Liver (tissue), 9 donors: ENCODE measurements around the gene RNF175. TPM values are rescaled to one million over a fixed set of nuclear protein-coding genes. Genes with fewer than 3 reads are reported as not detected.

Experiments
- DNase-seq: peaks from one replicate; pipeline ENCODE4 v3.0.0-alpha.2; 2017; ENCODE audit warnings: low spot score
- H3K27ac ChIP-seq, 2 donors: one replicate each; pipeline ENCODE4 v1.7.0; 2013; ENCODE audit warnings: inconsistent platforms in 2 of 2, low read length in 2 of 2, control low read depth in 1 of 2, low read depth in 1 of 2, mild to moderate bottlenecking in 1 of 2
- H3K27me3 ChIP-seq, 4 donors: one replicate each; pipeline versions ENCODE4 v1.6.1 to v1.7.0; 2013; ENCODE audit warnings: low read length in 3 of 4, inconsistent platforms in 1 of 4, mild to moderate bottlenecking in 1 of 4, moderate library complexity in 1 of 4; ENCODE audit not compliant: control insufficient read depth in 4 of 4, insufficient read depth in 4 of 4
- H3K36me3 ChIP-seq, 4 donors: one replicate each; pipeline versions ENCODE4 v1.6.1 to v1.7.0; 2013; ENCODE audit warnings: low read length in 3 of 4, mild to moderate bottlenecking in 3 of 4, low read depth in 1 of 4, moderate library complexity in 1 of 4; ENCODE audit not compliant: control insufficient read depth in 4 of 4, insufficient read depth in 3 of 4
- H3K4me1 ChIP-seq, 4 donors: one replicate each; pipeline versions ENCODE4 v1.6.1 to v1.7.0; 2013; ENCODE audit warnings: low read length in 3 of 4, mild to moderate bottlenecking in 3 of 4, moderate library complexity in 1 of 4; ENCODE audit not compliant: control insufficient read depth in 4 of 4, insufficient read depth in 4 of 4
- H3K4me3 ChIP-seq, 3 donors: one replicate each; pipeline versions ENCODE4 v1.6.1 to v1.7.0; 2013; ENCODE audit warnings: low read length in 3 of 3, control low read depth in 1 of 3, low read depth in 1 of 3, mild to moderate bottlenecking in 1 of 3
- H3K9ac ChIP-seq, 2 donors: one replicate each; pipeline ENCODE4 v1.7.0; 2013; ENCODE audit warnings: low read length in 2 of 2, mild to moderate bottlenecking in 2 of 2, moderate library complexity in 2 of 2, control low read depth in 1 of 2, low read depth in 1 of 2
- H3K9me3 ChIP-seq, 4 donors: one replicate each; pipeline versions ENCODE4 v1.6.1 to v1.7.0; 2013; ENCODE audit warnings: low read length in 3 of 4; ENCODE audit not compliant: control insufficient read depth in 4 of 4
- EGR1 ChIP-seq, 2 donors: IDR thresholded peaks; 2 replicates each; pipeline ENCODE4 v1.6.1; 2016 to 2018; ENCODE audit warnings: antibody characterized with exemption in 2 of 2, low read depth in 2 of 2
- FOXA1 ChIP-seq: IDR thresholded peaks from 2 replicates; pipeline ENCODE4 v1.6.1; 2016; ENCODE audit warnings: antibody characterized with exemption
- FOXA2 ChIP-seq: IDR thresholded peaks from 2 replicates; pipeline ENCODE4 v1.6.1; 2016; ENCODE audit warnings: antibody characterized with exemption
- GABPA ChIP-seq, 2 donors: IDR thresholded peaks in 1 of 2; conservative IDR thresholded peaks in 1 of 2; 2 replicates each; pipeline ENCODE4 v1.6.1; 2016; ENCODE audit warnings: antibody characterized with exemption in 2 of 2, mild to moderate bottlenecking in 1 of 2, moderate library complexity in 1 of 2
- HNF4A ChIP-seq, 2 donors: conservative IDR thresholded peaks; 2 replicates each; pipeline ENCODE4 v1.6.1; 2016; ENCODE audit warnings: antibody characterized with exemption in 2 of 2, mild to moderate bottlenecking in 2 of 2
- HNF4G ChIP-seq: IDR thresholded peaks from 2 replicates; pipeline ENCODE4 v1.6.1; 2016; ENCODE audit warnings: antibody characterized with exemption
- JUND ChIP-seq, 2 donors: IDR thresholded peaks; 2 replicates each; pipeline ENCODE4 v1.6.1; 2016; ENCODE audit warnings: antibody characterized with exemption in 2 of 2
- NR2F2 ChIP-seq: IDR thresholded peaks from 2 replicates; pipeline ENCODE4 v1.6.1; 2016; ENCODE audit warnings: antibody characterized with exemption
- RAD21 ChIP-seq, 2 donors: IDR thresholded peaks; 2 replicates each; pipeline ENCODE4 v1.6.1; 2016; ENCODE audit warnings: antibody characterized with exemption in 2 of 2, mild to moderate bottlenecking in 2 of 2
- RXRA ChIP-seq, 2 donors: IDR thresholded peaks; 2 replicates each; pipeline ENCODE4 v1.6.1; 2017 to 2018; ENCODE audit warnings: antibody characterized with exemption in 2 of 2, mild to moderate bottlenecking in 1 of 2
- SP1 ChIP-seq: IDR thresholded peaks from 2 replicates; pipeline ENCODE4 v1.6.1; 2018; ENCODE audit warnings: antibody characterized with exemption, mild to moderate bottlenecking
- TAF1 ChIP-seq: conservative IDR thresholded peaks from 2 replicates; pipeline ENCODE4 v1.6.1; 2016; ENCODE audit warnings: antibody characterized with exemption, mild to moderate bottlenecking
- YY1 ChIP-seq: IDR thresholded peaks from 2 replicates; pipeline ENCODE4 v1.6.1; 2016; ENCODE audit warnings: antibody characterized with exemption, mild to moderate bottlenecking
- WGBS: extraction: QIAGEN DNeasy Blood & Tissue Kit; methylation state at CpG from one replicate; pipeline ENCODE4 v1.1.7; 2013; 5-methylcytosine and 5-hydroxymethylcytosine counted together
- polyA plus RNA-seq, 2 donors: library from polyadenylated mRNA; stranded (reverse) in 1 of 2; unstranded in 1 of 2; fragments of 200-250 nt in 1 of 2; fragments of >200 nt in 1 of 2; fragmentation: Nextera tagmentation in 1 of 2; extraction: Ambion mirVana in 1 of 2; gene quantifications; one replicate each; pipeline versions ENCODE4 v1.2.1 to v1.2.3, GENCODE V29; 2013 to 2015
- total RNA-seq, 2 donors: library from RNA; depleted of rRNA; stranded (reverse); fragments of >200 nt; gene quantifications; one replicate each; pipeline ENCODE4 v1.2.3, GENCODE V29; 2014
- TF ChIP-seq, protein P1 (sequence below): IDR thresholded peaks from 2 replicates; pipeline ENCODE4 v1.6.1; 2016; ENCODE audit warnings: antibody characterized with exemption
- TF ChIP-seq, protein P2 (sequence below): IDR thresholded peaks from 2 replicates; pipeline ENCODE4 v1.6.1; 2016; ENCODE audit warnings: antibody characterized with exemption, mild to moderate bottlenecking
- TF ChIP-seq, protein P3 (sequence below): IDR thresholded peaks from 2 replicates; pipeline ENCODE4 v1.6.1; 2016; ENCODE audit warnings: antibody characterized with exemption
- TF ChIP-seq, protein P4 (sequence below): IDR thresholded peaks from 2 replicates; pipeline ENCODE4 v1.6.1; 2016; ENCODE audit warnings: antibody characterized with exemption
- TF ChIP-seq, protein P5 (sequence below): fragments of 150-350 bp; IDR thresholded peaks from 2 replicates; pipeline ENCODE4 v1.5.1; 2017; ENCODE audit warnings: improper control_type of control experiment, low read depth, low read length; ENCODE audit not compliant: missing input control
- donor health status: healthy.
- donor health status: healthy.
- donor health status: healthy.
- donor health status: healthy.
- donor health status: healthy.

The RNF175 gene
- total and polyA plus RNA-seq, 4 donors, result 0.08 to 0.65 (median 0.24) TPM; not detected in 1

DNA sequence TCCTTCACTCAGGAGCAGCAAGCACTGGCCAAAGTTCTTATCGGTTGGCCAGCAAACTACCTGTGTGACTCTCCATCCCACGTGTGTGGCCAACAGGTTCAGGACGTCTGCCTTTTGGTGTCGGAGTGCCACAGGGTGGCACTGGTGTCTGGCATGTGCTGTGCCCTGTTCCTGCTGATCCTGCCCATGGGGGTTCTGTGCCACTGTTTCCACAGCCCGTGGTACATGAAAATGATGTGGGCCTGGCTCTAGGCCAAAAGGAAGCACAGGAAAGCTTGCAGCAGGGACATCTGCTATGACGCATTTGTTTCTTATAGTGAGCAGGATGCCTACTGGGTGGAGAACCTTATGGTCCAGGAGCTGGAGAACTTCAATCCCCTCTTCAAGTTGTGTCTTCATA lies 80.3 kb downstream of the RNF175 start:
- Histone ChIP-seq H3K27ac (no peak overlapping the region), H3K27me3 (no peaks in the 10 kb centered on the region), H3K9me3 (peaks cover 0 to 8% (median 0%) of the 10 kb centered on the region in 4 donors), H3K4me1 (peaks cover 2 to 8% (median 5%) of the 10 kb centered on the region in 4 donors), H3K9ac (no peak overlapping the region), H3K4me3 (no peak overlapping the region), H3K36me3 (no peaks in the 10 kb centered on the region)
- TF ChIP-seq JUND (IDR thresholded peaks at IDR 0.05) (no peak), TAF1 (no peak), SP1 (no peak), RAD21 (IDR thresholded peaks at IDR 0.05) (no peak), FOXA1 (no peak), NR2F2 (no peak), GABPA (IDR thresholded peaks at IDR 0.05 in 1 of 2, conservative IDR thresholded peaks at IDR 0.05 in 1 of 2) (no peak), HNF4A (conservative IDR thresholded peaks at IDR 0.05) (no peak)
- TF ChIP-seq, protein P1, sequence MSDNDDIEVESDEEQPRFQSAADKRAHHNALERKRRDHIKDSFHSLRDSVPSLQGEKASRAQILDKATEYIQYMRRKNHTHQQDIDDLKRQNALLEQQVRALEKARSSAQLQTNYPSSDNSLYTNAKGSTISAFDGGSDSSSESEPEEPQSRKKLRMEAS, result no peak
- TF ChIP-seq, protein P2, sequence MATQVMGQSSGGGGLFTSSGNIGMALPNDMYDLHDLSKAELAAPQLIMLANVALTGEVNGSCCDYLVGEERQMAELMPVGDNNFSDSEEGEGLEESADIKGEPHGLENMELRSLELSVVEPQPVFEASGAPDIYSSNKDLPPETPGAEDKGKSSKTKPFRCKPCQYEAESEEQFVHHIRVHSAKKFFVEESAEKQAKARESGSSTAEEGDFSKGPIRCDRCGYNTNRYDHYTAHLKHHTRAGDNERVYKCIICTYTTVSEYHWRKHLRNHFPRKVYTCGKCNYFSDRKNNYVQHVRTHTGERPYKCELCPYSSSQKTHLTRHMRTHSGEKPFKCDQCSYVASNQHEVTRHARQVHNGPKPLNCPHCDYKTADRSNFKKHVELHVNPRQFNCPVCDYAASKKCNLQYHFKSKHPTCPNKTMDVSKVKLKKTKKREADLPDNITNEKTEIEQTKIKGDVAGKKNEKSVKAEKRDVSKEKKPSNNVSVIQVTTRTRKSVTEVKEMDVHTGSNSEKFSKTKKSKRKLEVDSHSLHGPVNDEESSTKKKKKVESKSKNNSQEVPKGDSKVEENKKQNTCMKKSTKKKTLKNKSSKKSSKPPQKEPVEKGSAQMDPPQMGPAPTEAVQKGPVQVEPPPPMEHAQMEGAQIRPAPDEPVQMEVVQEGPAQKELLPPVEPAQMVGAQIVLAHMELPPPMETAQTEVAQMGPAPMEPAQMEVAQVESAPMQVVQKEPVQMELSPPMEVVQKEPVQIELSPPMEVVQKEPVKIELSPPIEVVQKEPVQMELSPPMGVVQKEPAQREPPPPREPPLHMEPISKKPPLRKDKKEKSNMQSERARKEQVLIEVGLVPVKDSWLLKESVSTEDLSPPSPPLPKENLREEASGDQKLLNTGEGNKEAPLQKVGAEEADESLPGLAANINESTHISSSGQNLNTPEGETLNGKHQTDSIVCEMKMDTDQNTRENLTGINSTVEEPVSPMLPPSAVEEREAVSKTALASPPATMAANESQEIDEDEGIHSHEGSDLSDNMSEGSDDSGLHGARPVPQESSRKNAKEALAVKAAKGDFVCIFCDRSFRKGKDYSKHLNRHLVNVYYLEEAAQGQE, result no peak
- TF ChIP-seq, protein P3, sequence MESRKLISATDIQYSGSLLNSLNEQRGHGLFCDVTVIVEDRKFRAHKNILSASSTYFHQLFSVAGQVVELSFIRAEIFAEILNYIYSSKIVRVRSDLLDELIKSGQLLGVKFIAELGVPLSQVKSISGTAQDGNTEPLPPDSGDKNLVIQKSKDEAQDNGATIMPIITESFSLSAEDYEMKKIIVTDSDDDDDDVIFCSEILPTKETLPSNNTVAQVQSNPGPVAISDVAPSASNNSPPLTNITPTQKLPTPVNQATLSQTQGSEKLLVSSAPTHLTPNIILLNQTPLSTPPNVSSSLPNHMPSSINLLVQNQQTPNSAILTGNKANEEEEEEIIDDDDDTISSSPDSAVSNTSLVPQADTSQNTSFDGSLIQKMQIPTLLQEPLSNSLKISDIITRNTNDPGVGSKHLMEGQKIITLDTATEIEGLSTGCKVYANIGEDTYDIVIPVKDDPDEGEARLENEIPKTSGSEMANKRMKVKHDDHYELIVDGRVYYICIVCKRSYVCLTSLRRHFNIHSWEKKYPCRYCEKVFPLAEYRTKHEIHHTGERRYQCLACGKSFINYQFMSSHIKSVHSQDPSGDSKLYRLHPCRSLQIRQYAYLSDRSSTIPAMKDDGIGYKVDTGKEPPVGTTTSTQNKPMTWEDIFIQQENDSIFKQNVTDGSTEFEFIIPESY, result no peak
- TF ChIP-seq, protein P4, sequence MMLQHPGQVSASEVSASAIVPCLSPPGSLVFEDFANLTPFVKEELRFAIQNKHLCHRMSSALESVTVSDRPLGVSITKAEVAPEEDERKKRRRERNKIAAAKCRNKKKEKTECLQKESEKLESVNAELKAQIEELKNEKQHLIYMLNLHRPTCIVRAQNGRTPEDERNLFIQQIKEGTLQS, result no peak
- DNase-seq, result no peak
- WGBS, result 73% methylated on average over 6 of the region's 6 CpGs

DNA sequence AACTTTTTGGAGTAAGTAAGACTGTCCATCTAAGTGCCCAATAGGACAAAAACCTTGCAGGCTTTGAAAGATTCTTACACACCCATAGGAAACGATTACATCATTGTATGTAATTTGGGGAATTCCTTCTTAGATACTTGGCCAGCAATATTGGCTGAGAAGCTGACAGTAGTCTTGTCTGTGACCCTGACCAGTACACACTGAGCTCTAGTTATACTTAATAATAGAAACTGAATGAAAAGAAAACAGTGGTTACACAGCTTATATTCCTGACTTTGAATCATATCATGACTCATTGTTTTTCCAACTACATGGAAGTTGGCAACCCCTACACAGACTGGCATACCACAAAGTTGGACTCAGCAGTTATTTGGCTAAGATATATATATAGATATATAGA lies 82.8 kb downstream of the RNF175 start:
- Histone ChIP-seq H3K27ac (no peak overlapping the region), H3K27me3 (no peaks in the 10 kb centered on the region), H3K36me3 (no peaks in the 10 kb centered on the region), H3K4me3 (no peak overlapping the region), H3K9me3 (peaks cover 0 to 8% (median 0%) of the 10 kb centered on the region in 4 donors), H3K9ac (no peak overlapping the region), H3K4me1 (no peaks in the 10 kb centered on the region)
- no peak for DNase-seq
- WGBS, result 58% methylated on average over 1 of the region's 1 CpG
- no peak for TF ChIP-seq RXRA (IDR thresholded peaks at IDR 0.05)
- no peak for TF ChIP-seq TAF1
- no peak for TF ChIP-seq SP1
- no peak for TF ChIP-seq EGR1 (IDR thresholded peaks at IDR 0.05; ENCODE audit: low read depth in 2 of 2)
- no peak for TF ChIP-seq NR2F2
- TF ChIP-seq HNF4G, result no peak
- TF ChIP-seq, protein P2, result no peak
- TF ChIP-seq GABPA (IDR thresholded peaks at IDR 0.05 in 1 of 2, conservative IDR thresholded peaks at IDR 0.05 in 1 of 2), result no peak
- TF ChIP-seq JUND (IDR thresholded peaks at IDR 0.05), result no peak
- no peak for TF ChIP-seq FOXA2
- TF ChIP-seq RAD21 (IDR thresholded peaks at IDR 0.05), result no peak
- TF ChIP-seq FOXA1, result no peak
- TF ChIP-seq, protein P3, result no peak
- TF ChIP-seq HNF4A (conservative IDR thresholded peaks at IDR 0.05), result no peak
- TF ChIP-seq YY1, result no peak
- TF ChIP-seq, protein P5, sequence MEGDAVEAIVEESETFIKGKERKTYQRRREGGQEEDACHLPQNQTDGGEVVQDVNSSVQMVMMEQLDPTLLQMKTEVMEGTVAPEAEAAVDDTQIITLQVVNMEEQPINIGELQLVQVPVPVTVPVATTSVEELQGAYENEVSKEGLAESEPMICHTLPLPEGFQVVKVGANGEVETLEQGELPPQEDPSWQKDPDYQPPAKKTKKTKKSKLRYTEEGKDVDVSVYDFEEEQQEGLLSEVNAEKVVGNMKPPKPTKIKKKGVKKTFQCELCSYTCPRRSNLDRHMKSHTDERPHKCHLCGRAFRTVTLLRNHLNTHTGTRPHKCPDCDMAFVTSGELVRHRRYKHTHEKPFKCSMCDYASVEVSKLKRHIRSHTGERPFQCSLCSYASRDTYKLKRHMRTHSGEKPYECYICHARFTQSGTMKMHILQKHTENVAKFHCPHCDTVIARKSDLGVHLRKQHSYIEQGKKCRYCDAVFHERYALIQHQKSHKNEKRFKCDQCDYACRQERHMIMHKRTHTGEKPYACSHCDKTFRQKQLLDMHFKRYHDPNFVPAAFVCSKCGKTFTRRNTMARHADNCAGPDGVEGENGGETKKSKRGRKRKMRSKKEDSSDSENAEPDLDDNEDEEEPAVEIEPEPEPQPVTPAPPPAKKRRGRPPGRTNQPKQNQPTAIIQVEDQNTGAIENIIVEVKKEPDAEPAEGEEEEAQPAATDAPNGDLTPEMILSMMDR, result no peak
